Hepatocyte (in vitro differentiated cells): ENCODE data around the gene GNPTAB. TPM values are rescaled to one million over a fixed set of nuclear protein-coding genes. Genes with fewer than 3 reads are reported as not detected.
"Not testable (repeated sequence)": the region's sequence is repeated elsewhere in the genome, so short reads cannot be mapped to it uniquely, and the experiment has no call there.

Source experiments
- DNase-seq: peaks from one replicate; pipeline ENCODE4 v3.0.0-alpha.2; 2016; ENCODE audit warnings: low spot score
- H2AFZ ChIP-seq: fragments of 200-600 bp; sonication (generic); 2 replicates; pipeline ENCODE4 v1.6.0; 2016; ENCODE audit warnings: antibody characterized with exemption, mild to moderate bottlenecking
- H3K27ac ChIP-seq: fragments of 200-600 bp; sonication (generic); 2 replicates; pipeline ENCODE4 v1.5.1; 2016; ENCODE audit warnings: mild to moderate bottlenecking
- H3K27me3 ChIP-seq: fragments of 200-600 bp; sonication (generic); 2 replicates; pipeline ENCODE4 v1.6.1; 2016
- H3K36me3 ChIP-seq: fragments of 200-600 bp; sonication (generic); replicated peaks from 2 replicates; pipeline ENCODE4 v1.5.1; 2016; ENCODE audit warnings: low read depth; ENCODE audit not compliant: insufficient read depth
- H3K4me1 ChIP-seq: fragments of 200-600 bp; sonication (generic); 2 replicates; pipeline ENCODE4 v1.5.1; 2016; ENCODE audit warnings: mild to moderate bottlenecking, moderate library complexity; ENCODE audit not compliant: insufficient read depth
- H3K4me2 ChIP-seq: fragments of 200-600 bp; sonication (generic); 2 replicates; pipeline ENCODE4 v1.6.0; 2016
- H3K4me3 ChIP-seq: fragments of 200-600 bp; sonication (generic); 2 replicates; pipeline ENCODE4 v1.5.1; 2016; ENCODE audit warnings: mild to moderate bottlenecking
- H3K79me2 ChIP-seq: fragments of 200-600 bp; sonication (generic); 2 replicates; pipeline ENCODE4 v1.6.0; 2017; ENCODE audit warnings: mild to moderate bottlenecking
- H3K9me2 ChIP-seq: fragments of 200-600 bp; sonication (generic); replicated peaks from 2 replicates; pipeline ENCODE4 v1.6.0; 2017; ENCODE audit warnings: mild to moderate bottlenecking; ENCODE audit not compliant: insufficient read depth
- H3K9me3 ChIP-seq: fragments of 200-600 bp; sonication (generic); 2 replicates; pipeline ENCODE4 v1.5.1; 2016; ENCODE audit warnings: low read depth, mild to moderate bottlenecking
- H4K20me1 ChIP-seq: fragments of 200-600 bp; sonication (generic); 2 replicates; pipeline ENCODE4 v1.6.0; 2016; ENCODE audit warnings: mild to moderate bottlenecking; ENCODE audit not compliant: insufficient read depth, poor library complexity, severe bottlenecking
- EZH2 ChIP-seq: fragments of 200-600 bp; sonication (generic); IDR thresholded peaks from 2 replicates; pipeline ENCODE4 v1.6.1; 2016; ENCODE audit warnings: antibody characterized with exemption, mild to moderate bottlenecking, borderline replicate concordance
- EZH2phosphoT487 ChIP-seq: fragments of 200-600 bp; sonication (generic); IDR thresholded peaks from one replicate; pipeline ENCODE4 v1.6.1; 2018; ENCODE audit warnings: antibody characterized with exemption, mild to moderate bottlenecking, low read depth, moderate library complexity; ENCODE audit not compliant: unreplicated experiment, severe bottlenecking
- WGBS: methylation state at CpG from one replicate; pipeline ENCODE4 v1.1.6; 2016; ENCODE audit warnings: low lambda C conversion rate; ENCODE audit errors: missing lambda C conversion rate; 5-methylcytosine and 5-hydroxymethylcytosine counted together
- polyA plus RNA-seq: library from polyadenylated mRNA; unstranded; fragments of >200 nt; fragmentation: Nextera tagmentation; extraction: Ambion mirVana; gene quantifications from 2 replicates; pipeline ENCODE4 v1.2.1, GENCODE V29; 2016
- total RNA-seq: library from RNA; depleted of rRNA; stranded (reverse); fragments of >200 nt; gene quantifications from 2 replicates; pipeline ENCODE4 v1.2.3, GENCODE V29; 2014
- TF ChIP-seq, protein P1 (sequence below): fragments of 200-600 bp; sonication (generic); IDR thresholded peaks from 2 replicates; pipeline ENCODE4 v1.5.1; 2016; ENCODE audit warnings: antibody characterized with exemption, mild to moderate bottlenecking; ENCODE audit not compliant: poor library complexity

Gene GNPTAB
- total and polyA plus RNA-seq, 2 experiments from 2014 or later, result 13.8 to 21.6 TPM

DNA sequence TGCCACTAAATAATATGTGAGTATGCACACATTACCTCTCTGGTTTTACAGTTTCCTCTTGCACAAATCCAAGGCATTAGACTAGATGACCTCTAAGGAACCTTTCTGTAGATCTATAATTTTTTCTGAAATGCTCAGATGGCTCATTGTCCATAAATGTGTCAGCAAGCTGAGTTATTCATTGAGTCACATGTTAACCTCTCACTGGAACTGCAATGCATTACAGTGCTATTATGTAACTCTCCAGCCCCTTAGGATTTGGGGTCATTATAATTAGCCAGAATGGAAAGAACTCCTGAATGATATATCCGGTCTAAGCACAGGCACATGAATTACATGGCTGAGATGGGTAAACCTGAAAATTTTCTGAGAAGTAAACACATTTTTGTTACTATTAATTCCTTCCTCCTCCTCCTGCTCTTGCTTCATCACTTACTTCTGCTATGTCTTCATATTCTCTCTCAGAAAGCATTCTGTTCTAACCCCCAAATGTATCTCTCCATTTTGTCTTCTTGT, 26.3 kb upstream of the GNPTAB start:
- peak overlapping the region; percentile 2 for H3K27ac ChIP-seq
- 75% methylated on average over 1 of the region's 1 CpG for WGBS
- H3K4me3 ChIP-seq, result no peak overlapping the region
- H3K36me3 ChIP-seq, result no peaks in the 10 kb centered on the region
- no peaks in the 10 kb centered on the region for H3K27me3 ChIP-seq
- H3K9me2 ChIP-seq, result no peaks in the 10 kb centered on the region
- no peaks in the 10 kb centered on the region for H3K9me3 ChIP-seq
- H4K20me1 ChIP-seq, result no peaks in the 10 kb centered on the region
- no peaks in the 10 kb centered on the region for H3K79me2 ChIP-seq
- TF ChIP-seq EZH2phosphoT487 (no peak), EZH2 (no peak)
- TF ChIP-seq, protein P1, sequence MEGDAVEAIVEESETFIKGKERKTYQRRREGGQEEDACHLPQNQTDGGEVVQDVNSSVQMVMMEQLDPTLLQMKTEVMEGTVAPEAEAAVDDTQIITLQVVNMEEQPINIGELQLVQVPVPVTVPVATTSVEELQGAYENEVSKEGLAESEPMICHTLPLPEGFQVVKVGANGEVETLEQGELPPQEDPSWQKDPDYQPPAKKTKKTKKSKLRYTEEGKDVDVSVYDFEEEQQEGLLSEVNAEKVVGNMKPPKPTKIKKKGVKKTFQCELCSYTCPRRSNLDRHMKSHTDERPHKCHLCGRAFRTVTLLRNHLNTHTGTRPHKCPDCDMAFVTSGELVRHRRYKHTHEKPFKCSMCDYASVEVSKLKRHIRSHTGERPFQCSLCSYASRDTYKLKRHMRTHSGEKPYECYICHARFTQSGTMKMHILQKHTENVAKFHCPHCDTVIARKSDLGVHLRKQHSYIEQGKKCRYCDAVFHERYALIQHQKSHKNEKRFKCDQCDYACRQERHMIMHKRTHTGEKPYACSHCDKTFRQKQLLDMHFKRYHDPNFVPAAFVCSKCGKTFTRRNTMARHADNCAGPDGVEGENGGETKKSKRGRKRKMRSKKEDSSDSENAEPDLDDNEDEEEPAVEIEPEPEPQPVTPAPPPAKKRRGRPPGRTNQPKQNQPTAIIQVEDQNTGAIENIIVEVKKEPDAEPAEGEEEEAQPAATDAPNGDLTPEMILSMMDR, result no peak
- peak; percentile 18 for DNase-seq
- no peak overlapping the region for H3K4me2 ChIP-seq
- no peak overlapping the region for H2AFZ ChIP-seq
- H3K4me1 ChIP-seq, result peaks cover 20% of the 10 kb centered on the region

DNA sequence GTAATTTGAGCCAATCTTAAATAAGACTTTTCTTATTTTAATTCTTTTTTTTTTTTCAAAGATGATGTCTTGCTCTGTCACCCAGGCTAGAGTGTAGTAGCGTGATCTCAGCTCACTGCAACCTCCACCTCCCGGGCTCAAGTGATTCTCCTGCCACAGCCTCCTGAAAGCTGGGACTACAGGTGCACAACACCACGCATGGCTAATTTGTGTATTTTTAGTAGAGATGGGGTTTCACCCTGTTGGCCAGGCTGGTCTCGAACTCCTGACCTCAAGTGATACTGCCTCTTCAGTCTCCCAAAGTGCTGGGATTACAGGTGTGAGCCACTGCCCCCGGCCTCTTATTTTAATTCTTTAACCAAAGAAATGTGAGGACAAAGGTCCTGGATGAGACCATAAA, 25.9 kb upstream of the GNPTAB start:
- WGBS, result 91% methylated on average over 5 of the region's 5 CpGs
- not testable (repeated sequence) for H3K4me2 ChIP-seq, H3K9me3 ChIP-seq, DNase-seq, H3K4me3 ChIP-seq, H3K36me3 ChIP-seq, H3K9me2 ChIP-seq, H3K27me3 ChIP-seq, H2AFZ ChIP-seq, H4K20me1 ChIP-seq, H3K79me2 ChIP-seq, H3K27ac ChIP-seq
- peaks cover 20% of the 10 kb centered on the region for H3K4me1 ChIP-seq

GRCh38 chr12:101855976-101856375, 25.2 kb upstream of the GNPTAB start:
- no peaks in the 10 kb centered on the region for H3K36me3 ChIP-seq

DNA sequence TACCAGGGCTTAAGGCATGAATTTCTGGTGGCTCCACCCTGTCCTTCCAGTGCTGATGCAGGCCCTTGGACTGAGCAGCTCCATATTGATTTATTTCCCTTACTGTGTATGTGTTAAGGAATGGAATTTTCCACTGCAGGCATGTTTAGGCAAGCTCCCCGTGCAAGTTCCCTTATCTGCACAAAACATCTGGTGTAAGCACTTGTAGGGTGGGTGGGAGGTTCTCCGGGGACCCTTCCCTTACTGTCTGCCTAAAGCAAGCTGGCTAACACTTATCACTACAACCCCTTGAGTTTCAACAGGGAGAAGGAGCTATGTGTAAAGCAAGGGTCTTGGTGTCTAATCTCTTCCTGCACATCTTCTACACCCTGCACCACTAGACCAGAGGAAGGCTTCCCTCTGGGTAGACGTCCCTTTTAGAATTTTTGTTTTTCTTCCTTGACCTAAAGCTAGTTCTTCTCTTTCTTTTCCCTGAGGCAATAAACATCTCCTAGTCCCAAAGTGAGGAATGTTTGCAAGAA, 24.7 kb upstream of the GNPTAB start:
- Histone ChIP-seq H3K4me1 (peaks cover 20% of the 10 kb centered on the region), H4K20me1 (no peaks in the 10 kb centered on the region), H3K27me3 (no peaks in the 10 kb centered on the region), H3K79me2 (no peaks in the 10 kb centered on the region), H3K36me3 (no peaks in the 10 kb centered on the region), H3K4me2 (no peak overlapping the region), H3K9me2 (no peaks in the 10 kb centered on the region), H3K4me3 (no peak overlapping the region), H2AFZ (peak overlapping the region; percentile 14), H3K9me3 (no peaks in the 10 kb centered on the region), H3K27ac (peak overlapping the region; percentile 40)
- TF ChIP-seq EZH2phosphoT487, result no peak
- TF ChIP-seq, protein P1, result no peak
- TF ChIP-seq EZH2, result no peak
- WGBS, result 14% methylated on average over 3 of the region's 3 CpGs
- peak; percentile 36 for DNase-seq

More at GRCh38 chr12:101855976-101856375, 25.2 kb upstream of the GNPTAB start:
- Histone ChIP-seq H3K4me1 (peaks cover 20% of the 10 kb centered on the region), H3K27ac (peak overlapping the region; percentile 40), H3K79me2 (no peaks in the 10 kb centered on the region), H3K9me3 (no peaks in the 10 kb centered on the region), H3K27me3 (no peaks in the 10 kb centered on the region), H3K4me3 (no peak overlapping the region), H2AFZ (no peak overlapping the region), H3K4me2 (no peak overlapping the region), H4K20me1 (no peaks in the 10 kb centered on the region), H3K9me2 (no peaks in the 10 kb centered on the region)
- no peak for DNase-seq
- TF ChIP-seq, protein P1, result no peak
- TF ChIP-seq EZH2, result no peak
- TF ChIP-seq EZH2phosphoT487, result no peak
- 93% methylated on average over 3 of the region's 3 CpGs for WGBS
